ENCODE measurements around the gene PILRB. TPM values are rescaled to one million over a fixed set of nuclear protein-coding genes. Genes with fewer than 3 reads are reported as not detected.
"Not testable (repeated sequence)": the region's sequence is repeated elsewhere in the genome, so short reads cannot be mapped to it uniquely, and the experiment has no call there.

The PILRB gene
- total RNA-seq, 1 donor from 2014 or later = 17.6 TPM

- DNase-seq (ENCODE audit: low read depth) = no peak
Measured at GRCh38 chr7:100356416-100357068, 1.4 kb upstream of the PILRB start.

GRCh38 chr7:100357131-100357561 is 771 bp upstream of the PILRB start:
- DNase-seq (ENCODE audit: low read depth) = no peak

GRCh38 chr7:100358857-100359212 is 918 bp downstream of the PILRB start:
- no peak for DNase-seq (ENCODE audit: low read depth)

GRCh38 chr7:100360135-100360854 is 2.4 kb downstream of the PILRB start:
- DNase-seq (ENCODE audit: low read depth) = no peak

GRCh38 chr7:100363098-100363497 is 5.2 kb downstream of the PILRB start:
- DNase-seq (ENCODE audit: low read depth) = no peak

- not testable (repeated sequence) for DNase-seq (ENCODE audit: low read depth)
Measured at GRCh38 chr7:100363797-100364196, 5.9 kb downstream of the PILRB start.

- DNase-seq (ENCODE audit: low read depth) = no peak
Measured at GRCh38 chr7:100364480-100364879, 6.6 kb downstream of the PILRB start.

- DNase-seq (ENCODE audit: low read depth) = not testable (repeated sequence)
Measured at GRCh38 chr7:100365998-100366367, 8.1 kb downstream of the PILRB start.

- no peak for DNase-seq (ENCODE audit: low read depth)
Measured at GRCh38 chr7:100366411-100367250, 8.7 kb downstream of the PILRB start.

- DNase-seq (ENCODE audit: low read depth) = no peak
Measured at GRCh38 chr7:100367251-100367620, 9.3 kb downstream of the PILRB start.

GRCh38 chr7:100367676-100368613 is 10.0 kb downstream of the PILRB start:
- DNase-seq (ENCODE audit: low read depth) = no peak

GRCh38 chr7:100369105-100369504 is 11.2 kb downstream of the PILRB start:
- no peak for DNase-seq (ENCODE audit: low read depth)

GRCh38 chr7:100370303-100370702 is 12.4 kb downstream of the PILRB start:
- no peak for DNase-seq (ENCODE audit: low read depth)

GRCh38 chr7:100370746-100371145 is 12.8 kb downstream of the PILRB start:
- no peak for DNase-seq (ENCODE audit: low read depth)

GRCh38 chr7:100371561-100372171 is 13.7 kb downstream of the PILRB start:
- no peak for DNase-seq (ENCODE audit: low read depth)

GRCh38 chr7:100372256-100372655 is 14.3 kb downstream of the PILRB start:
- DNase-seq (ENCODE audit: low read depth) = no peak

GRCh38 chr7:100372694-100373093 is 14.8 kb downstream of the PILRB start:
- no peak for DNase-seq (ENCODE audit: low read depth)

- DNase-seq (ENCODE audit: low read depth) = no peak
Measured at GRCh38 chr7:100373261-100373831, 15.4 kb downstream of the PILRB start, which contains the start of gene PILRA. Gene PILRA, plus strand, starts transcription at chr7:100373487. Its CDS starts 170 bp downstream, at chr7:100373657.

GRCh38 chr7:100373870-100374598 is 16.1 kb downstream of the PILRB start:
- DNase-seq (ENCODE audit: low read depth) = peak; percentile 51

- DNase-seq (ENCODE audit: low read depth) = no peak
Measured at GRCh38 chr7:100374601-100375000, 16.7 kb downstream of the PILRB start.

Data from renal cortical epithelial cell (primary cell).